CD8-positive, alpha-beta memory T cell (primary cell): Measurements from ENCODE around the gene PPP2R3A. TPM values are rescaled to one million over a fixed set of nuclear protein-coding genes. Genes with fewer than 3 reads are reported as not detected.

Experiments used
- CTCF ChIA-PET: fragments of 350-600 bp; sonication (Branson Sonifier 250); formaldehyde crosslinking; loops from one replicate; lab custom pipeline; 2021; ENCODE audit warnings: antibody characterized with exemption; lab: Charles Lee
- POLR2A ChIA-PET: fragments of 350-600 bp; sonication (Branson Sonifier 250); formaldehyde crosslinking; loops from one replicate; lab custom pipeline; 2021; ENCODE audit warnings: antibody characterized with exemption; lab: Charles Lee
- DNase-seq, 5 donors: peaks; one replicate each; pipeline versions ENCODE4 v3.0.0 to v3.0.0-alpha.2; 2020 to 2022; ENCODE audit warnings: mixed read lengths in 1 of 5
- H3K27ac ChIP-seq: one replicate; pipeline ENCODE4 v1.7.0; 2013; ENCODE audit warnings: low read depth, mild to moderate bottlenecking, low read length, moderate library complexity
- H3K27me3 ChIP-seq: 2 replicates; pipeline ENCODE4 v1.7.0; 2013; ENCODE audit warnings: low read length, mild to moderate bottlenecking; ENCODE audit not compliant: insufficient read depth, poor library complexity, severe bottlenecking
- H3K36me3 ChIP-seq: 2 replicates; pipeline ENCODE4 v1.7.0; 2013; ENCODE audit warnings: mild to moderate bottlenecking, low read length, moderate library complexity; ENCODE audit not compliant: insufficient read depth
- H3K4me1 ChIP-seq: 2 replicates; pipeline ENCODE4 v1.7.0; 2013; ENCODE audit warnings: mild to moderate bottlenecking, low read length, moderate library complexity; ENCODE audit not compliant: insufficient read depth
- H3K4me3 ChIP-seq: 2 replicates; pipeline ENCODE4 v1.7.0; 2013; ENCODE audit warnings: mild to moderate bottlenecking, low read length
- H3K9me3 ChIP-seq: 2 replicates; pipeline ENCODE4 v1.7.0; 2013; ENCODE audit warnings: mild to moderate bottlenecking, low read length
- H3K27ac Mint-ChIP-seq, 8 donors: one replicate each; pipeline ENCODE4 v1.8.0; 2020 to 2021; ENCODE audit warnings: mixed read lengths in 8 of 8, mild to moderate bottlenecking in 6 of 8, inconsistent platforms in 3 of 8, moderate library complexity in 3 of 8
- H3K27me3 Mint-ChIP-seq, 2 donors: one replicate each; pipeline ENCODE4 v1.8.0; 2020 to 2021; ENCODE audit warnings: mixed read lengths in 2 of 2, mild to moderate bottlenecking in 1 of 2, moderate library complexity in 1 of 2
- H3K36me3 Mint-ChIP-seq, 3 donors: one replicate each; pipeline ENCODE4 v1.8.0; 2020 to 2021; ENCODE audit warnings: mixed read lengths in 3 of 3, inconsistent platforms in 1 of 3, mild to moderate bottlenecking in 1 of 3
- H3K4me1 Mint-ChIP-seq, 3 donors: one replicate each; pipeline ENCODE4 v1.8.0; 2020 to 2021; ENCODE audit warnings: mixed read lengths in 3 of 3, inconsistent platforms in 1 of 3, mild to moderate bottlenecking in 1 of 3
- H3K4me3 Mint-ChIP-seq, 7 donors: one replicate each; pipeline ENCODE4 v1.8.0; 2020 to 2021; ENCODE audit warnings: mixed read lengths in 7 of 7, mild to moderate bottlenecking in 6 of 7, moderate library complexity in 4 of 7, inconsistent platforms in 2 of 7
- H3K9me3 Mint-ChIP-seq, 5 donors: one replicate each; pipeline ENCODE4 v1.8.0; 2020 to 2022; ENCODE audit warnings: mixed read lengths in 5 of 5, mild to moderate bottlenecking in 3 of 5, moderate library complexity in 2 of 5, inconsistent platforms in 1 of 5
- polyA plus RNA-seq: library from polyadenylated mRNA; unstranded; fragments of 300-500 nt; fragmentation: Illumina TruSeq; gene quantifications from one replicate; pipeline ENCODE4 v1.2.3, GENCODE V29; 2021
- total RNA-seq, 2 experiments: library from RNA; stranded (reverse); gene quantifications; one replicate each; pipeline ENCODE4 v1.2.3, GENCODE V29; 2021

PPP2R3A gene
- total and polyA plus RNA-seq, 3 experiments from 2014 or later: 0.04 to 0.22 (median 0.18) TPM

DNA sequence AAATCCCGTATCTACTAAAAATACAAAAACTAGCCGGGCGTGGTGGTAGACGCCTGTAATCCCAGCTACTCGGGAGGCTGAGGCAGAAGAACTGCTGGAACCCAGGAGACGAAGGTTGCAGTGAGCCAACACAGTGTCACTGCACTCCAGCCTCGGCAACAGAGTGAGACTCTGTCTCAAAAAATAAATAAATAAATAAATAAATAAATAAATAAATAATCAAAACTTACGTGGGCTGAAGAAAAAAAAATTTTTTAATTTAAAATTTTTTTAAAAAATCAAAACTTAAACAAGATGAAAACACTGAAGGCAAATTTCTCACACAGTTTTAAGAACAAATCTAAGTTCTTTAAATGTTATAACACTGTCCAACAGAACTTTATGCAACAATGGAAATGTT, 216.2 kb downstream of the PPP2R3A start:
- ChIA-PET POLR2A (interaction anchor here (0.6 kb wide), 1 partner anchor 359 kb away, joined by 3 read pairs; no protein-coding TSS in a partner anchor), CTCF (interaction anchor here (1.8 kb wide), 1 partner anchor 13 kb away, joined by 6 read pairs; no protein-coding TSS in a partner anchor)
- Histone ChIP-seq H3K27me3 (no peaks in the 10 kb centered on the region), H3K4me1 (peaks cover 84% of the 10 kb centered on the region), H3K4me3 (no peak overlapping the region), H3K9me3 (no peaks in the 10 kb centered on the region), H3K36me3 (no peaks in the 10 kb centered on the region), H3K27ac (no peak overlapping the region)
- H3K27ac Mint-ChIP-seq: peak overlapping the region in 1 of 8 donors; percentile 86
- H3K4me3 Mint-ChIP-seq: peak overlapping the region in 2 of 7 donors; percentile 57 to 59
- peaks cover 75 to 95% (median 90%) of the 10 kb centered on the region in 3 donors for H3K4me1 Mint-ChIP-seq
- no peaks in the 10 kb centered on the region for H3K9me3 Mint-ChIP-seq
- no peaks in the 10 kb centered on the region for H3K27me3 Mint-ChIP-seq
- peaks cover 0 to 12% (median 2%) of the 10 kb centered on the region in 3 donors for H3K36me3 Mint-ChIP-seq
- DNase-seq: no peak

GRCh38 chr3:136184703-136185102, 219.2 kb downstream of the PPP2R3A start:
- Histone ChIP-seq H3K4me1 (peaks cover 83% of the 10 kb centered on the region), H3K36me3 (no peaks in the 10 kb centered on the region), H3K27ac (no peak overlapping the region), H3K4me3 (no peak overlapping the region), H3K27me3 (no peaks in the 10 kb centered on the region), H3K9me3 (no peaks in the 10 kb centered on the region)
- Mint-ChIP-seq H3K27me3 (no peaks in the 10 kb centered on the region), H3K36me3 (peaks cover 0 to 14% (median 2%) of the 10 kb centered on the region in 3 donors), H3K9me3 (no peaks in the 10 kb centered on the region), H3K4me3 (peak overlapping the region in 4 of 7 donors; percentile 15 to 74 (median 50)), H3K4me1 (peaks cover 82 to 95% (median 91%) of the 10 kb centered on the region in 3 donors), H3K27ac (peak overlapping the region in 1 of 8 donors; percentile 57)
- ChIA-PET CTCF (interaction anchor here (2.1 kb wide), 1 partner anchor 10 kb away, joined by 7 read pairs; the partner anchor contains the start of gene MSL2), POLR2A (interaction anchor here (0.6 to 1.0 kb wide), 2 partner anchors 10 to 11 kb away, joined by 3 to 4 read pairs; no protein-coding TSS in a partner anchor)
- no peak for DNase-seq

DNA sequence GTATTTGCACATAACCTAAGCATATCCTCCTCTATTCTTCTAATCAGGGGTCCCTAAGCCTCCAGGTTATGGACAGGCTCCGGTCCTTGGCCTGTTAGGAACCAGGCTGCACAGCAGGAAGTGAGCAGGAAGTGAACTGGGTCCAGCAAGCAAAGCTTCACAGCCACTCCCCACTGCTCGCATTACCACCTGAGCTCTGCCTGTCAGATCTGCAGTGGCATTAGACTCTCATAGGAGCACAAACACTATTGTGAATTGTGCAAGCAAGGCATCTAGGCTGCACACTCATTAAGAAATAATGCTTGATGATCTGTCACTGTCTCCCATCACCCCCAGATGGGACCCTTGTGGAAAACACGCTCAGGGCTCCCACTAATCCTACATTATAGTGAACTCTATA, 220.8 kb downstream of the PPP2R3A start:
- POLR2A ChIA-PET: interaction anchor here (0.7 to 2.4 kb wide), 2 partner anchors 8 to 10 kb away, joined by 4 to 11 read pairs; partner anchors contain the start of gene MSL2
- Mint-ChIP-seq H3K36me3 (peaks cover 2 to 20% (median 4%) of the 10 kb centered on the region in 3 donors), H3K4me1 (peaks cover 86 to 98% (median 96%) of the 10 kb centered on the region in 3 donors), H3K27me3 (no peaks in the 10 kb centered on the region), H3K27ac (peak overlapping the region in 7 of 8 donors; percentile 42 to 86 (median 70)), H3K4me3 (peak overlapping the region; percentile 18 to 82 (median 71)), H3K9me3 (no peaks in the 10 kb centered on the region)
- Histone ChIP-seq H3K27ac (no peak overlapping the region), H3K4me3 (peak overlapping the region; percentile 4), H3K9me3 (no peaks in the 10 kb centered on the region), H3K36me3 (no peaks in the 10 kb centered on the region), H3K27me3 (no peaks in the 10 kb centered on the region), H3K4me1 (peaks cover 91% of the 10 kb centered on the region)
- peak in 2 of 5 donors; percentile 12 to 14 for DNase-seq
- CTCF ChIA-PET: interaction anchor here (2.1 kb wide), 1 partner anchor 9 kb away, joined by 7 read pairs; the partner anchor contains the start of gene MSL2

- Mint-ChIP-seq H3K4me3 (peak overlapping the region; percentile 42 to 82 (median 67)), H3K27me3 (no peaks in the 10 kb centered on the region), H3K36me3 (peaks cover 2 to 25% (median 4%) of the 10 kb centered on the region in 3 donors), H3K4me1 (peaks cover 90 to 100% (median 98%) of the 10 kb centered on the region in 3 donors), H3K27ac (peak overlapping the region in 7 of 8 donors; percentile 3 to 88 (median 51)), H3K9me3 (no peaks in the 10 kb centered on the region)
- ChIA-PET CTCF (interaction anchor here (2.1 kb wide), 1 partner anchor 8 kb away, joined by 7 read pairs; the partner anchor contains the start of gene MSL2), POLR2A (interaction anchor here (2.4 kb wide), 1 partner anchor 10 kb away, joined by 11 read pairs; the partner anchor contains the start of gene MSL2)
- Histone ChIP-seq H3K27ac (no peak overlapping the region), H3K36me3 (no peaks in the 10 kb centered on the region), H3K27me3 (no peaks in the 10 kb centered on the region), H3K4me3 (no peak overlapping the region), H3K9me3 (no peaks in the 10 kb centered on the region), H3K4me1 (peaks cover 92% of the 10 kb centered on the region)
- DNase-seq: no peak
Observed at GRCh38 chr3:136186846-136187245, 221.3 kb downstream of the PPP2R3A start.

DNA sequence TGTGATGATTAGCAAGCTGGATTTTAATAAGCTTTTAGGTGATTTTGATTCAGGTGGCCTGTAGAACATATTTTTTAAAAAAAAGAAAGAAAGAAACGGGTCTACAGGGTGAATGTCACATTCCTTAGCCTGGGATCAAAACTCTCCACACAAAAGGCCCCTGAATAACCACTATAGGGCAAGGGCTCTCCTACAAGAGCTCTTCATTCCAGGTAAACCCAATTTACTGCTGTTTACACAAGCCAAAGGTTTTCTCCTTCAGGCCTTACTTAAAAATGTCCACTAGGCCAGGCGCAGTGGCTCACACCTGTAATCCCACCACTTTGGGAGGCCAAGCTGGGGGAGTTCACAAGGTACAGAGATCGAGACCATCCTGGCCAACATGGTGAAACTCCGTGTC, 222.3 kb downstream of the PPP2R3A start:
- H3K36me3 Mint-ChIP-seq: peaks cover 4 to 32% (median 5%) of the 10 kb centered on the region in 3 donors
- peaks cover 87% of the 10 kb centered on the region for H3K4me1 ChIP-seq
- POLR2A ChIA-PET: interaction anchor here (2.4 kb wide), 1 partner anchor 9 kb away, joined by 11 read pairs; the partner anchor contains the start of gene MSL2
- no peak overlapping the region for H3K4me3 ChIP-seq
- H3K27ac Mint-ChIP-seq: peak overlapping the region in 5 of 8 donors; percentile 25 to 88 (median 38)
- no peaks in the 10 kb centered on the region for H3K27me3 Mint-ChIP-seq
- H3K4me3 Mint-ChIP-seq: peak overlapping the region in 6 of 7 donors; percentile 11 to 99 (median 60)
- CTCF ChIA-PET: no interaction called here
- peaks cover 91 to 100% (median 99%) of the 10 kb centered on the region in 3 donors for H3K4me1 Mint-ChIP-seq
- no peaks in the 10 kb centered on the region for H3K27me3 ChIP-seq
- no peaks in the 10 kb centered on the region for H3K9me3 Mint-ChIP-seq
- H3K9me3 ChIP-seq: no peaks in the 10 kb centered on the region
- no peak for DNase-seq
- H3K27ac ChIP-seq: no peak overlapping the region
- no peaks in the 10 kb centered on the region for H3K36me3 ChIP-seq

GRCh38 chr3:136189043-136189442, 223.5 kb downstream of the PPP2R3A start:
- Mint-ChIP-seq H3K9me3 (no peaks in the 10 kb centered on the region), H3K4me1 (peaks cover 87 to 100% (median 89%) of the 10 kb centered on the region in 3 donors), H3K36me3 (peaks cover 4 to 39% (median 5%) of the 10 kb centered on the region in 3 donors), H3K27me3 (peaks cover 0 to 3% of the 10 kb centered on the region in 2 donors), H3K4me3 (peak overlapping the region; percentile 46 to 99 (median 97)), H3K27ac (peak overlapping the region in 5 of 8 donors; percentile 25 to 82 (median 52))
- H3K4me3 ChIP-seq: no peak overlapping the region
- H3K4me1 ChIP-seq: peaks cover 82% of the 10 kb centered on the region
- no peak for DNase-seq
- H3K36me3 ChIP-seq: no peaks in the 10 kb centered on the region
- ChIA-PET CTCF (no interaction called here), POLR2A (interaction anchor here (0.6 kb wide), 2 partner anchors 49 to 370 kb away, joined by 3 to 5 read pairs; no protein-coding TSS in a partner anchor)
- no peaks in the 10 kb centered on the region for H3K27me3 ChIP-seq
- no peaks in the 10 kb centered on the region for H3K9me3 ChIP-seq
- H3K27ac ChIP-seq: no peak overlapping the region

- POLR2A ChIA-PET: interaction anchor here (0.6 kb wide), 1 partner anchor 50 kb away, joined by 5 read pairs; no protein-coding TSS in a partner anchor
Observed at GRCh38 chr3:136189859-136190617, 224.5 kb downstream of the PPP2R3A start.

More at GRCh38 chr3:136189859-136190617, 224.5 kb downstream of the PPP2R3A start:
- CTCF ChIA-PET: interaction anchor here (1.2 kb wide), 1 partner anchor 563 kb away, joined by 5 read pairs; the partner anchor contains the start of gene STAG1
- Mint-ChIP-seq H3K36me3 (peaks cover 5 to 49% (median 9%) of the 10 kb centered on the region in 3 donors), H3K4me3 (peak overlapping the region; percentile 96 to 100 (median 98)), H3K4me1 (peaks cover 79 to 90% (median 81%) of the 10 kb centered on the region in 3 donors), H3K27me3 (peaks cover 0 to 11% of the 10 kb centered on the region in 2 donors), H3K27ac (peak overlapping the region in 6 of 8 donors; percentile 61 to 99 (median 82)), H3K9me3 (no peaks in the 10 kb centered on the region)
- no peak for DNase-seq
- no peaks in the 10 kb centered on the region for H3K36me3 ChIP-seq
- H3K4me3 ChIP-seq: peak overlapping the region; percentile 23
- no peaks in the 10 kb centered on the region for H3K27me3 ChIP-seq
- H3K9me3 ChIP-seq: no peaks in the 10 kb centered on the region
- H3K27ac ChIP-seq: no peak overlapping the region
- H3K4me1 ChIP-seq: peaks cover 75% of the 10 kb centered on the region
